NCI-H146 (cell line): ENCODE data around the gene SBSN.
A peak's percentile ranks its signal among the peaks of the same experiment; 100 is the strongest.

Experiments used
- DNase-seq: peaks from one replicate; lab custom pipeline; 2025; lab: John Stamatoyannopoulos, UW

SBSN gene

DNA sequence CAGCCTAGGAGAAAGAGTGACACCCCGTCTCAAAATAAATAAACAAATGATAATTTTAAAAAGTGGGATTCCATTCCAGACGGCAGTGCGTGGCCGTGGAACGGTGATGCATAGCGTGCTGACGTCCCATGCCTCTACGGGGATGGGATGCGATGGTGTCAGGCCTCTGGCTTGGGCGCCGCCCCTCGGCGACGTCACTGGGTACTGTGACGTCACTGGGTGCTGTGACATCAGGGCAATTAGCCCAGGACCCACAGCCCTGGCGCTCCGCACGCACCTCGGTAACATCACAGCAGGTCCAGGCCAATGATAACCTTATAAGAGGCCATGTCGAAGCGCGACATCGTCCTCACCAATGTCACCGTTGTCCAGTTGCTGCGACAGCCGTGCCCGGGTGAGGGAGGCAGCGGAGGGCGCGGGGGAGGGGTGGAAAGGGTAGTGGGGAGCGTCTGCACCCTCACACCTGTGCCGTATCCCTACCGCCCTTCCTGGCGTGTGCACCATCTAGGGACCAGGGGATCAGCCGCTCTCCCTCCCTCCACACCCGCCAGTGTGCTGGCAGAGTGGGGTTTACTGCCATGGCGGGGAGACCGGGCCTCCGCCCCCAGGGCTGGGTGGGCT, 5.2 kb upstream of the SBSN start, which contains the start of gene GAPDHS:
GAPDHS (plus strand) TSS at position 256 of the 621 bp plus-strand sequence; CDS start at position 328, 72 bp downstream.
- no peak for DNase-seq

- peak; percentile 83 for DNase-seq
Observed at GRCh38 chr19:35531291-35531690, 3.2 kb upstream of the SBSN start.

DNA sequence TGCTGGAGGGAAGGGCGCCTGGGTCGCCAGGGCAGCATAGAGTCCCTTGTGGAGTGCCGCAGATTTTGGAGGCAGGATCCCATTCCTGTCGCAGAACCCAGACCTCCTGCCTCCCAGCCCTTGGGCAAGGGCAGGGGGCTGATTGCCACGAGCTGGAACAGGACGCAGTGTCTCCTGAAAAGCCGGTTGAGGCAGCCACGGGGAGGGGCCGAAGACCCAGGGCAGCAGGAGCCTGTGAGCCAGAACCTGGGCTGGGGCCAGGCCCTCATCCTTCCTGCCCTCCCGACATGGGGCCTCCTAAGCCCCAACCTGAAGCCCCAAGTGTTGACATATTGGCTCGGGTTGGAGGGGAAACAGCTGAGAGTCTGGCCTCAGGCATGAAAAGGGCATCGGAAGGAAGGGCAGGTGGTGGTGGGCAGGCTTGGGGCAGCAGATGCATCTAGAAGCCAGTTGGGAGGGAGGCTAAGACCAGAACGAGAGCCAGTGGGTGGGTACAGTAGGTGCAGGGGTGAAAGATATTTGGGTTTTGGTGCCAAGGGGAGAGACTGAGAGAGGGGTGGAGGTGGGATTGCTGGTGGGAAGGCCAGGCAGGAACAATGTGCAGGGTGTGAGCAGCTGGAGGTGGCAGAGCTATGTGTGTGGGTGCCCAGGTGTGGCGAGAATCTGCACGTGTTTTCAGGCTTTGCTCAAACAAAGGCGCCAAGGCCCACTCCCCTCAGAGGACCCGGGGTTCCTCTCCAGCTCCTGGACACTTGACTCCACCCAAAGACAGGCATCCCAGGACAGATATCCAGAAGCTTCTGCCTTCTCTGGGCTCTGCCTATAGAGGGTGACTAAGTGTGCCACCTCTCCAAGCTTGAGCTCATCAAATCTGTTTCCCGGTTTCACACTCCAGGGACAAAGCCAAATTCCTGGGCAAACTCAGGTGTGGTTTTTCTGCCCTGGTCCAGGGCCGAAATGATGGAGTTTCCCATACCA, 1.4 kb upstream of the SBSN start:
- DNase-seq, result no peak

DNA sequence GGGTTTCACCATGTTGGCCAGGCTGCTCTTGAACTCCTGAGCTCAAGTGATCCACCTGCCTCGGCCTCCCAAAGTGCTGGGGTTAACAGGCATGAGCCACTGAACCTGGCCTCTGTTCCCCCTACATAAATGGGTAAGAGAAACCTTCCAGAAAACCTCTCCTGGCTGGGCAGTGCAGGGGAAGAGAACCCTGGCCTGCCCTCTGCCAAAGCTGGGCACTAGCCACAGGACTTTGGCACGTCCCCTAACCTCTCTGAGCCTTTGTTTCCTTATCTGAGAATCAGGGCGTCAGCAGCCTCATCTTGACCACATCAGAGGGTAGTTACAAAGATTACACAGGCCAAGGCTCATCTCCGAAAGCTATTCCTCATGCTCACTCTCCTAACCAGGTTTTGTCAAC, 2.2 kb downstream of the SBSN start:
- no peak for DNase-seq

DNA sequence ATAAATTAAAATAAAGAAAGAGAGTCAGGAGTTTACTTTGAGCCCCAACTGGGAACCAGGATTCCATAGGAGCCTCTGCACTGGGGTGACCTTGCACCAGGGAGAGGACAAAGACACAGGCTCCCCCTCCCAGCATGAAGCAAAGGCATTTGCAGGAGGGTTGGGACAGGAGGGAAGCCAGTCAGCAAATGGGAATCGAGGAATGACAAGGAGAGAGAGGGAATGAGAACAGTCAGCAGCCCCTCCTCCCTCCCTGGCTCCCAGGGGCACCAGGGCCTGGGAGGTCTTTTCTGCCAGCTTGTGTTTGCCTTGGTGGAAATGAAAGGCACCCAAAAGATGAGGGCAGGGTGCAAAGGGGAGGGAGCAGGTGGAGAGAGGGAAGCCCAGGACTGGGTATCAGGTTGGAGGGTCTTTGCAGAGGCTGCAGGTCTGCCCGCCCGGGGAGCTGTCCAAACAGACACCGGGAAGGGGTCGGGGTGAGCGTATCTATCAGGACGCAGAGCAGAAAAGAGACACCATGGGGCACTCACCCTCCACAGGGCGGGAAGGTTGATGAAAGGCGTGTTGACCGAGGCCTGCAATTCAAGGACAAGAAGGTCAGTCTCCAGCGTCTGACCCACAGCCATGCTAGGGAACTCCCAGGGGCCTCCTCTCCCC, 3.8 kb downstream of the SBSN start:
- DNase-seq, result no peak

DNA sequence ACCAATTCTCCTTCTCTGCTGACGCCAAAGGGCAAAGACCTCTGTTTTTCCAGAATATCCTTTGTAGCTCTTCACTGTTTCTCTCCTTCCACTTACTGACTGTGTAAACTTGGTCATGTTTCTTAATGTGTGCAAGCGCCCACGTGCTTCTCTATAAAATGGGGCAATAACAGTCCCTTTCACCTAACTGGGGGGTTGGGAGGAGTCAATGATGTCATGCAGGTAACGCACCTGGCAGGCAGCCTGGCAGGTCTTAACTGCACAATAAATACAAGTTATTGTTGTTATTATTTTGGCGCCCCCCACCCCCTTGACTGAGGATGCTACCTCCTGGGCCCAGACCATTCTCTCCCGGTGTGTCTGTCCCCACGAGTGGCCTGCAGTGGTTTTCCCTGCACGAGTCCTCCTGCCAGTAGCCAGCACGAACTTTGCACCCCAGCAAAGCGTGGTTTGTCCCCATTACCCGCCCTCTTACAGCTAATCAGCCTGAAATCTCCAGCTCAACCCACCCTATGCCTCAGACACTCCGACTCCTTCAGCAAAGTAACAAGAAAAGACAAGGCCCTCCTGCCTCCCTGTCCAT, 5.3 kb downstream of the SBSN start:
- DNase-seq, result no peak

- no peak for DNase-seq
Observed at GRCh38 chr19:35521124-35521743, 6.9 kb downstream of the SBSN start.

GRCh38 chr19:35519291-35519690, 8.8 kb downstream of the SBSN start:
- no peak for DNase-seq

DNA sequence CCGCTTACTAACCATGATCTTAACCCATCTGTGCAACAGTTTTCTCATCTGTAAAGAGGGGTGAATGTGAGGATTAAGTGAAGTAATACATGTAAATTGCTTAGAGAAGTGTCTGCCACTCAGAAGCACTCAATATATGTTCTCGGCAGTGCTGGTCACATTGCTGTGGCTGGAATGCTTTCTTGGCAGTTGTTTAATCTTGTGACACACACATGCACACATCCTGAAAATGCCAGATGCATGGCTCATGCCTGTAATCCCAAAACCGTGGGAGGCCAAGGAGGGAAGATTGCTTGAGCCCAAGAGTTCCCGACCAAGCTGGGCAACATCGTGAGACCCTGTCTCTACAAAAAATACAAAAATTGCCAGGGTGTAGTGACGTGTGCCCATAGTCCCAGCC, 9.8 kb downstream of the SBSN start:
- DNase-seq, result no peak

- no peak for DNase-seq
Observed at GRCh38 chr19:35517342-35517741, 10.8 kb downstream of the SBSN start.

DNA sequence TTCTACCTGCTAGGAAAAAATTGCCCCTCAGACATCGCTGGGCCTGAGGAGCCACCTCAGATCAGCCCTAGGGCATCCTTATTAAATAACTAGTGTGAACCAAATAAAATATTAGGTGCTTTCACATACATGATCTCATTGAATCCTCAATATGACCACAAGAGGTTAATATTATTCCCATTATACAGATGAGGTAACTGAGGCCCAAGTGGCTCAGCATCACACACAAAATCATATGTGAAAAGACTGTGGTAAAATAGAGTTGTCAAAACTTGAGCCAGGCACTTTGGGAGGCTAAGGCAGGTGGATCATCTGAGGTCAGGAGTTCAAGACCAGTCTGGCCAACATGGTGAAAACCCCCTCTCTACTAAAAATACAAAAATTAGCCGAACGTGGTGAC, 11.8 kb downstream of the SBSN start:
- DNase-seq, result no peak

GRCh38 chr19:35514282-35514809, 13.8 kb downstream of the SBSN start:
- DNase-seq, result no peak

- no peak for DNase-seq
Observed at GRCh38 chr19:35513628-35514281, 14.4 kb downstream of the SBSN start, which contains the start of gene DMKN. Gene DMKN (minus strand): TSS chr19:35513649. CDS start chr19:35513475, 174 bp downstream.

- no peak for DNase-seq
Observed at GRCh38 chr19:35512831-35513627, 15.1 kb downstream of the SBSN start.

GRCh38 chr19:35511337-35511736, 16.8 kb downstream of the SBSN start:
- no peak for DNase-seq

DNA sequence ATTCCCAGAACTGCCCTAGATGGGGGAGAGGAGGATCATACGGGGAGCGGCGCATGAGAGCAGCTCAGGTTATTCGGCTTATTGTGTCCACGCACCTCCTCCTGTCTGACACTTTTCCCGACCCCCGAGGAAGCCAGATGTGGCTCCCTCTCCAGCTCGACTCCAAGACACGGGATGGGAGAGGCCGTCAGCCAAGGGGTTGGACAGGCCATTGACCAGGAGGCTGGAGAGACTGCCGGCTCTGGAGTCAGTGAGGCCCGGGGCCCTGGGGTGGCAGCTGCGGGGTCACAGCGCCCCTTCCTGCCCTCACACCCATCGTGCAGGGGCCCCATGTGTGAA, 17.5 kb downstream of the SBSN start:
- no peak for DNase-seq

DNA sequence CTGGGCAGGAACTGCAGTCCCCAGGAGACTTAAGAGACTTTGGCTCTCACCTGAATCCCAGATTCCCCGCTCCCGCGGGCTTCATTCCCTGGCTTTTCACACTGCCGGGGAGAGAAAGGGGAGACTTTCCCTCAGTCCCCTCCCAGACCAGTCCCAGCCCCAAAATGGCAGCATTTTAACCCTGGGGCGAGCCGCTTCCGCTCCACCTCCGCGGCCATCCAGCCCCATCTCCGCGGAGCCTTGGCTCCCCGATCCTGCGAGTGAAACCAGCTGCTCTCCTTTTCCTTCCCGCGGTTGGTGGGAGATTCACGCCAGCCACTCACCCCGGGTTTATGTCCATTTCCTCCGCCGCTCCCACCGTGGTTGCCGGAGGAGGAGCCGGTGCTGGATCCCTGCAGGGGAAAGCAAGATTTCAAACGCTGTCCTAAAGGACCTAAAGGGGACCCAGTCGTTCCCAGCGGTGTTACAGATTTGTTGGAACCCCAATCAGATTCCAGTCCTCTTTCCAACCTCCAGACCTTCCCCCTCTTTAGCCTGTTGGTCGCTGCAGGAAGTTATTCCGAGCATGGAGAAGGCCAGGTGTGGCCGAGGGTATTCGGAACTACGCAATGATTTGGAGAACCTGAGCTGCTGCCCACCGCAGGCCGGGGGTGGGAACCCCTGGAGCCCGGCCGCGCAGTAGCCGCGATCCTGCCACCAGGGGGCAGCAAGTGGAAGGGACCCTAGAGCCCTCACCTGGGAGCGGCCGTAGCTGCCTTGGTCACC, 18.1 kb downstream of the SBSN start:
- peak; percentile 64 for DNase-seq

DNA sequence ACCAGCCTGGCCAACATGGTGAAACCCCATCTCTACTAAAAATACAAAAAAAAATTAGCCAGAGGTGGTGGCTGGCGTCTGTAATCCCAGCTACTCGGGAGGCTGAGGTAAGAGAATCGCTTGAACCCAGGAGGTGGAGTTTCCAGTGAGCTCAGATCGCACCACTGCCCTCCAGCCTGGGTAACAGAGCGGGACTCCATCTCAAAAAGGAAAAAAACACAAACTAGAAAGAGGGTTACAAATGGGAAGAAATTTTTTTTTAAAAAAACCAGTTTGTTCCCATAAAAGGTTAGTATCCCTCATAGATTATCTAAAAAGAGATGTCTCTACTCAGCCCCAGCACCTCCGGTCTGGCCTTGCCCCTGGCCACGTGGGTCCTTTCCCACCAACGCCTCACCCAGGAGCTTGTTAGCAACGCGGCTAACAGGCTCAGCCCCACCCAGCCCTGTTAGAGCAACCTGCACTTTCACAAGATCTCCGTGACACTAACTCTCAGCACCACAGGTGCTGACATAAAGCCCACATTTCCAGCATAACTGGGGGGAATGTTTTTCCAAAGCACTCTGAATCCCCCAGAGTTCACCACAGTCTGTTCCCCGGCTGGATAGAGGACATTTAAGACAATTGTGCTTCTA, 19.0 kb downstream of the SBSN start:
- no peak for DNase-seq

GRCh38 chr19:35508129-35508528, 20.0 kb downstream of the SBSN start:
- no peak for DNase-seq
